GM18868 (cell line): Measurements from ENCODE around the gene STAT6.
A peak's percentile ranks its signal among the peaks of the same experiment; 100 is the strongest.

Experiments
- ATAC-seq: cut with Tn5 transposase; IDR thresholded peaks from one replicate; pipeline ENCODE4 v1.9.1; 2021; ENCODE audit warnings: mild to moderate bottlenecking, moderate library complexity; ENCODE audit not compliant: unreplicated experiment

The STAT6 gene

GRCh38 chr12:57146092-57146491 is 34.9 kb upstream of the STAT6 start:
- no peak for ATAC-seq

- ATAC-seq: no peak
Measured at GRCh38 chr12:57145460-57146059, 34.4 kb upstream of the STAT6 start.

GRCh38 chr12:57143454-57143853 is 32.3 kb upstream of the STAT6 start:
- ATAC-seq: no peak

DNA sequence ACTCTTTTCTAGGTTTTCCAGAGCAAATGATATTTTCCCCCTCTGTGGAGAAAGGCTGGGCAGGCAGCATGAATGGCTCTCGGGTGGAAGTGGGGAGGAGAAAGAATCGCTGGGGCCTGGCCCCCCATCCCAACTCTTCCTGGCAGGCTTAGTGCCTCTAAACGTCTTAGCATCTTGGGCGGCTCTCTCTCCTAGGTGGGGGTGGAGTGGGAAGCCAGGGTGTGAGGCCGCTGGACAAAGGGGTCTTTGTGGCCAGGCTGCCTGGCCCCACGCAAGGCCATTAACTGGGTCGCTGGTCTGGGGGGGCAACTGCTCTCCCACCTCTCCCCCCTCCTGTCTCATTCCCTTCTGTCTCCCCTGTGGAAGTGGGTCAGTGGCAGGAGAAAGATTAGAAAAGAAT is 31.6 kb upstream of the STAT6 start:
- ATAC-seq: no peak

GRCh38 chr12:57142121-57142520 is 31.0 kb upstream of the STAT6 start:
- no peak for ATAC-seq

DNA sequence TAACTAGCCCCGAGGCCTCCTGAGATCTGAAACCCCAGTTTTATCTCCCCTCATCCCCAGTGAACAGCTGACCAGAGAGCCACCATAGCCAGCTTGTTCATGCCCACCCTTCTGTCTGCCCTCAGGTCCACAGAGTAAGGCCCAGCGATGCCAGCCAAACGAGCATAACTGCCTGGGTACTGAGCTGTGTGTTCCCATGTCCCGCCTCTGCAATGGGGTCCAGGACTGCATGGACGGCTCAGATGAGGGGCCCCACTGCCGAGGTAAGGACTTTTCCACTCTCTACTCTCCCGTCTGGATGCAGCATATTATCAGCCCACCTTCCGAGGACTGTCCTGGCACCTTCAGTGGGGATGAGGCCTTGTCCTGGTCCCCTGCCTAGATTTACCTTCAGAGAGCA is 30.1 kb upstream of the STAT6 start:
- no peak for ATAC-seq

DNA sequence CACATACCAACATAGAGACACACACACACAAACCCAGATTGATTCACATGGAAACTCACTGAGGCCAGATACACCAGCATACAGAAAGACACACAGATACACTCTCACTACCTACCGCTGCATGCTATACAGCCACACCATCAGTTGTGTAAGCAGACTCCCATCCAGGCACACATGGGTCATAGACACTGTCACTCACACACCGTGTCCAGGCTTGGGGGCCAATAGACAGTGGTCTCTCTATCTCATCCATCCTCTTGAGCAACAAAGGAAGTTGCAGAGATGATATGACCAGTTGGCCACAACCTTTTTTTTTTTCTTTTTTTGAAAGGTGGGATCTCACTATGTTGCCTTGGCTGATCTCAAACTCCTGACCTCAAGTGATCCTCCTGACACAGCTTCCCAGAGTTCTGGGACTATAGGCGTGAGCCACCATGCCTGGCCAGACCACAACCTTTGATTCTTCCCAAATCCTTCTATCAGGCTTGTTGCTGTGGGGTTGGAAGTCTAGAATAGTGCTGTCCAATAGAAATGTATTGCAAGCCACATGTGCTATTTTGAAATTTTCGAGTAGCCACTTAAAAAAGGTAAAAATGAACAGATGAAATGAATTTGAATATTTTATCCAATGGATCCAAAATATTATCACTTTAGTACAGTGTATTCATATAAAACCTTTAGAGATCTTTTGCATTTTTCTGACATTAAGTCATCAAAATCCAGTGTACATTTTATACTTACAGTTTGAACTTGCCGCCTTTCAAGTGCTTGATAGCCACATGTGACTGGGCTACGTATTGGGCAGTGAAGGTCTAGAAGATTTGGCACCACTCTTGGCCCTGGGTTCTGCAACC is 28.9 kb upstream of the STAT6 start:
- ATAC-seq: no peak

- no peak for ATAC-seq
Measured at GRCh38 chr12:57138526-57139272, 27.5 kb upstream of the STAT6 start.

DNA sequence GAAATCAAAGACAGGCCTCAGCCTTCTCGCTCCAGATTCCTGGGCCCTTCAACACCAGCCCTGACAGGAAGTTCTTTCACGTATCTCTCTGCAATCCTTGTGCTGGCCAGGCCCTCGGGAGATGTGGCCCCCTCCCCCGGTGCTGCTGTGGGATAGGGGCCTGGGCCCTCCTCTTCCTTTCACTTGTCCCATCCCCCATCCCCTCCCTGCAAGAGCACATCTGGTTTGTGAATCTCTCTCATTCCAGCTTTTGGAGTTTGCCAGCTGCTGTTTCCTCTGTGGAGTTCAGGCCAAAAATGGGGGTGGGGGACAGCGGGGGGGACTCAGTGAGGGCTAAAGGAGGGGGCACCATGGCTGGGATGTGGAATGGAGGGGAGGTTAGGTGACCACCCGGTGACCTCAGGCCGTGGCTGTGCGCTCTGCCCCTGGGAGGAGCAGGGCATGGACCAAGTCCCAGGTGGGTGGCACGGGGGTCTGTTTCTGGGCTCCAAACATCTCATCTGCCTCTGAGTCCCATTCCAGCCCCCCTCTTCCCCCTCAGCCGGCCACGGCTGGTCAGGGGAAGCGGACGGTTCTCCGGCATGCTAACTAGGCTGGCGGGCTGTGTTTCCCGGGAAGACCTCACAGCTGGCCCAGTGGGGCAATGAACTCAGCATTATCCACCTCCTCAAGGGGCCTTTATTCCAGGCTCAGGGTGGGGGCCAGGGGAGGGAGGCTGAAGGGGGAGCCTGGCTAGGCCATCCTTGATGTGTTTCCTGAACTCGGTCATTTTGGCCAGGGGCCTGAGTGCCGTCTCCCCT is 24.6 kb upstream of the STAT6 start:
- no peak for ATAC-seq

DNA sequence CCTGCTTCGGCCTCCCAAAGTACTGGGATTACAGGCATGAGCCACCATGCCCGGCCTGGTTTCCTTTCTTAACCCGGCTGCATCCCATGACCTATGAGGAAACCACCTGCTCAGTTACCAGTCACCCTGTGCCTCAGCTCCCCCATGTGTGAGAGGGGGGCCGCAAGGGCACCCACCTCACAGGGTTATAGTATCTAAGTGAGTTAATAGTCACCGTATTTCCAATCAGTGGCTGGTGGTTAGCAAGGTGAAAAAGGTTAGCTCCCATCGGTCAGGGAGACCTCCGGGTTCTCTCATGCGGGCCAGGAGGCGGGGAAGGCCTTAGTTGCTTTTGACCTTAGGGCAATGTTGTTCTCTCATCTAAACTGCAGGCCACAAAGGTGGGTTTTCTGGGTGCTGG is 23.8 kb upstream of the STAT6 start:
- ATAC-seq: no peak

DNA sequence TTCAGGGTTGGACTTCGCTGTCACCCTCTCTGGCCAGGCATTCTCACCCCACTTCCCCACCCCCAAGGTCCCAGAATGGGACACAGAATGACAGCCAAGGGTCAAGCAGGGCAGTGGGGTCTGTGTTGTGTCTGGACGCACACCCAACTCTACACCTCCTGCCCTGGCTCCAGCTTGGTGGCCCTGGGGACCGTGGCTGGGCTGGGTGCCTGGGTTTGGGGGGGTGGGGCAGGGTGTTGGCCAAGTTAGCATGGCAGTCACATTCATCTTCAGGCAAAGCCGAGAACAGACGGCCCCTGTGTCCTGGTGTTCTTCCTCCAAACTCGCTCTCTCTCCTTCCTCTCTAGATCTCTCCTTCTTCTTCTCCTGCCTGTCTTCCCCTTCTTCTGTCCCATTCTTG is 22.8 kb upstream of the STAT6 start:
- ATAC-seq: no peak

GRCh38 chr12:57133013-57133569 is 21.9 kb upstream of the STAT6 start:
- ATAC-seq: no peak

GRCh38 chr12:57131896-57132744 is 21.0 kb upstream of the STAT6 start:
- no peak for ATAC-seq

DNA sequence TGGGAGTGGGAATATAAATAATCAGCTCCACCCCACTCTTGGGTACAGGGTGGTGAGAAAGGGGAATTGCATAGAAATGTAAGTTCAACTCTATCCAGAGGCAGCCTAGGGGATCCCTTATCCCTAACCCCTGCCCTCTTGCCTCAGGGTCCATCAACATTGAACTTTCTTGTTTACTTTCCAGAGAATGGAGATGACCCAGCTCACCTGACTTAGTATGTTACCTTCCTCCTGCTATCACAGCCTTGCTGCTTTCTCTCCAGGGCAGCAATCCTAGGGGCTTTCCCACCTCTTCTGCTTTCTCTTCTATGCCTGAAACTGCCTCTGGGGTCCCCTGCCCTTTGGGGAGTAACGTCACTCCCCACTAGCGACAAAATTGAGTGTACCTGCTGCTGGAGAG is 19.8 kb upstream of the STAT6 start:
- ATAC-seq: peak; percentile 41

DNA sequence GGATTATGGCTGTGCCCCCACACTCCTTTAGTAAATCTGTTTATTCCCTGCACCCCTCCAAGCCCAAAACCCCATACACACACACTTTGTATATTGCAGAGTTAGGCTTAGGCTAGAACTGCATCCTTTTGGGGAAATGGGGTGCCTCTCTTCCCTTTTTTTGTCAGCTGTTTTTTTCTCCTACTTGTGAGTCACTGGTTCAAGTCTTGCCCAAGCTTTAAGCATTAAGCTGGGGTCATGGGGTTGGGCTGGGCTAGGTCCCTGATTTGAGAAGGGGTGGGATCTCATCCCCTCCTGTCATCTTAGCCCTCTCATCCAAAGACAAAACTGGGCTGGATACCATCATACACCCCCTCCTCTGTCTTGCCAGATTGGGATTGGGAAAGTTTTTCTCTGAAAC is 18.7 kb upstream of the STAT6 start:
- ATAC-seq: no peak

DNA sequence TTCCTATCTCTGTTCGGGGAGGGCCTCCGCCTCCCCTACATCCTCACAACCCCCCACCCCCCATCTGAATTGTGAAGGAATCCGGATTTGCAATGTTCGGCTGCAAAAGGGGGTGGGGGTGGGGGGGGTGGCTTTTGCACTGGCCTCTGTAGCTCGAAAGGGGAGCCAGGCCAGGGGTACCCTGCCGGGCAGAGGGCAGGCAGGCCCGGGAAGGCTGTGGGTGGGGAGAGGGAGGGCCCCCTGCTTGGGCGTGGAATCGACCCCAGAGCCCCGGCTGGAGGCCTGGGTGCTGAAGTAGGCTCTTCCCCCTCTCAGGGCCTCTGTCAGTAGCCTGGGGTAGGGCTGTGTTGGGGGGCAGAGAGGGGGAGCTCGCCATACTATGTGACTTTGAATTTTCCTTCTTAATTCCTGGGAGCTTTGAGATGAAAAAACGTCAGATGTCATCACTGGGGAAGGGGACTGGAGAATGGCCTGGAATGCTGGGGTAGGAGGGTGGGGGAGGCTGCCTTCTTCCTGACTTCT is 18.2 kb upstream of the STAT6 start:
- no peak for ATAC-seq

GRCh38 chr12:57128519-57129247 is 17.5 kb upstream of the STAT6 start:
- no peak for ATAC-seq

DNA sequence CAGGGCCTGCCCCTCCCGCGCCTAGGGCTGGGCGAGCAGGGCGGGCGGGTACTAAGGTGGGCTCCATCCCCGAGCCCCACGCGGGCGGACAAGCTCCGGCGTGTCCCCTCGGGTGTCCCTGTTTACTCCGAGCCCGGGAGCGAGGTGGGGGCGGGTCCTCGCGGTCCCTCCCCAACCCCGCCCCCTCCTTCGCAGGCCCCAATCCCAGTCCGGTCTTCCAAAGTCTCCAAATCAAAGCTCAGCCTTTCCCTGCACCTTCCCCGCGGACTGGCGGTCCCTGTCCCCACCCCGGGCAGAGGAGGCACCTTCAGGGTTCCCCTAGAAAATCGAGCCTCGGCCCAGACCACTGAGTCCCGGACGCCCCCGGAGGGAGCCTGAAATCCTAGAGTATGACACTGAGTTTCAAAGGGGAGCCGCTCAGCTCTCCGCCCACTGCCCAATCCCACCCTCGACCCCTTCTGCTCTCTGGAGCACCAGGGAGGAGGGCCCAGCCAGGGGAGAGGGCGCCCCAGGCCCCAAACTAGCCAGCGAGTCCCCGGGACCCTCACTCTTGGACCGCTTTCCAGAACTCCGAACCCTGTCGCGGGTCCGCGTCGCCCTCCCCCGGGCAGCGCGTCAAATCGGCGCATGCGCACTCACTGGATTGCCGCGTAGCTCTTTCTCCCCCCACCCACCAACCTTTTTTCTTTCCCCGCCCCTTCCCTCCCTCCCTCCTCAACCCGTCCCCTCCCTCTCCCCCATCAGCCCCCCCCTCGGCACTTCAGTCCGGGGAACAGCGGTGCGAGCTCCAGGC is 16.8 kb upstream of the STAT6 start, which contains the start of gene LRP1:
Gene LRP1 (plus strand): TSS at position 758 of the 793 bp plus-strand sequence. CDS start 482 bp downstream, outside the sequence.
- ATAC-seq: no peak
